NT2/D1 (cell line): ENCODE measurements around the gene CENPE.

Experiments
- DNase-seq: peaks from one replicate; pipeline ENCODE4 v3.0.0-alpha.2; 2011; ENCODE audit warnings: low read depth, low spot score
- H3K27me3 ChIP-seq: 2 replicates; pipeline ENCODE4 v1.6.0; 2011; ENCODE audit warnings: mild to moderate bottlenecking; ENCODE audit not compliant: insufficient read length, insufficient read depth
- H3K36me3 ChIP-seq: 2 replicates; pipeline ENCODE4 v1.6.1; 2011; ENCODE audit warnings: mild to moderate bottlenecking, low read length, mixed read lengths; ENCODE audit not compliant: insufficient read depth, insufficient read length
- H3K4me1 ChIP-seq: 2 replicates; pipeline ENCODE4 v1.5.1; 2011; ENCODE audit not compliant: insufficient read depth, insufficient read length
- H3K4me3 ChIP-seq: 2 replicates; pipeline ENCODE4 v1.5.1; 2011; ENCODE audit warnings: low read depth; ENCODE audit not compliant: insufficient read length
- H3K9ac ChIP-seq: 2 replicates; pipeline ENCODE4 v1.6.0; 2011; ENCODE audit warnings: low read depth; ENCODE audit not compliant: insufficient read length
- H3K9me3 ChIP-seq: 2 replicates; pipeline ENCODE4 v1.5.1; 2011; ENCODE audit warnings: mild to moderate bottlenecking, low read length; ENCODE audit not compliant: insufficient read depth
- SUZ12 ChIP-seq: IDR thresholded peaks from 2 replicates; pipeline ENCODE4 v1.6.1; 2011; ENCODE audit not compliant: insufficient read length, insufficient read depth; ENCODE audit errors: extremely low read depth
- YY1 ChIP-seq: IDR thresholded peaks from 2 replicates; pipeline ENCODE4 v1.6.1; 2011; ENCODE audit not compliant: insufficient read length, insufficient read depth
- ZNF274 ChIP-seq: IDR thresholded peaks from 2 replicates; pipeline ENCODE4 v1.6.1; 2011; ENCODE audit warnings: mild to moderate bottlenecking, low read depth, low read length

CENPE gene

GRCh38 chr4:103089481-103089880 is 108.7 kb downstream of the CENPE start:
- H3K27me3 ChIP-seq, result no peaks in the 10 kb centered on the region
- TF ChIP-seq ZNF274 (no peak), YY1 (no peak), SUZ12 (no peak)
- no peak for DNase-seq
- H3K36me3 ChIP-seq, result peaks cover 23% of the 10 kb centered on the region
- no peak overlapping the region for H3K9ac ChIP-seq
- no peaks in the 10 kb centered on the region for H3K9me3 ChIP-seq
- no peaks in the 10 kb centered on the region for H3K4me1 ChIP-seq
- no peak overlapping the region for H3K4me3 ChIP-seq

- no peaks in the 10 kb centered on the region for H3K9me3 ChIP-seq
- TF ChIP-seq SUZ12 (no peak), ZNF274 (no peak), YY1 (no peak)
- no peak for DNase-seq
- H3K4me3 ChIP-seq, result no peak overlapping the region
- H3K27me3 ChIP-seq, result no peaks in the 10 kb centered on the region
- H3K4me1 ChIP-seq, result no peaks in the 10 kb centered on the region
- H3K36me3 ChIP-seq, result peaks cover 27% of the 10 kb centered on the region
- no peak overlapping the region for H3K9ac ChIP-seq
Observed at GRCh38 chr4:103086551-103086950, 111.6 kb downstream of the CENPE start.

DNA sequence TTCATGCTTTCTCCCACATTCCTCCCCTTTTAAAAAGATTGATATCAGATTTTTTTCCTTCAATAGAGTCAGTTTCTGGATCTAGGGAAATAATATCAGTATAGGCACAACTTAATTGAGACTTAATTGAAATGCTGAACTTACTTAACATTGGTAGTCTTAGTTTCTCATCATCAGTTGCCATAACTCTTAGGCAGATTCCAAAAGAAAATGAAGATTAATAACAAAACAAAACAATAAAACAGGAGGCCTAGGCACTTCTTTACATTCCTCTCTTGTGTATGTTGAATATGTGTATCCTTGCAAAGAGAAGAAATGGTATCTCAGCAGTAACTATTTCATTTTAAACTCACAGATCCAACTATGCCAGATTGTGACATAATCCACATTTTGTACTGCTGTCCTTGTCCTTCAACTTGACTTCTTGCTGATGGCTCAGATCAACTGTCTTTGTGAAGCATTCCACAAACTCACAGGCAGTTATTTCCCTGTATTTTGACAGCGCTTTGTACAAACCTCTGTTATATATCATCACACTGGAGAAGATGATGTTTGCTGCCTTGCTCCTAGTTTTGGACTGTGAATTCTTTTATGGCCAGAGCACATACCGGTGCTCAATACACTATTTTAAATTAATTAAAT is 112.5 kb downstream of the CENPE start:
- DNase-seq, result no peak
- Histone ChIP-seq H3K9ac (no peak overlapping the region), H3K9me3 (no peaks in the 10 kb centered on the region), H3K4me1 (no peaks in the 10 kb centered on the region), H3K36me3 (peaks cover 22% of the 10 kb centered on the region), H3K4me3 (no peak overlapping the region), H3K27me3 (no peaks in the 10 kb centered on the region)
- no peak for TF ChIP-seq YY1

DNA sequence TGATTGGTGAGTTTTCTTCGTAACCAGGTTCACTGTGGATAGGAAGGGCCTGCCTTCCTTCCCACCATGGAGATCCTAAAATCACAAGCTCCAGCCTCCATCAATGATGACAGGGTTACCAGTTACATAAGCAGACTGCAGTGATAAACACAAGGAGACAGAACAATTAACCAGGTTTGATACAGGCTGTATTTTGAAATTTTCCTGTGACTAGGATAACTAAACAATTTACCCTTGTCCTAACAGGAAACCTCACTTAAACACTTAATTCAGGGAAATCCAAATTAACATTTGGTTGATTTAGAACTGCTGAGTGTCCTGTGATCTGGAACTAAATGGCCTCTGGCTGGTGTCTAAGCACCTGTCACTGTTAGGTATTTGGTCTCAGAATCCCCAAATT is 118.5 kb downstream of the CENPE start:
- Histone ChIP-seq H3K9me3 (no peaks in the 10 kb centered on the region), H3K4me3 (no peak overlapping the region), H3K4me1 (no peaks in the 10 kb centered on the region), H3K9ac (no peak overlapping the region), H3K27me3 (peaks cover 27% of the 10 kb centered on the region), H3K36me3 (peaks cover 4% of the 10 kb centered on the region)
- no peak for DNase-seq
- TF ChIP-seq ZNF274 (no peak), YY1 (no peak), SUZ12 (no peak)

- no peaks in the 10 kb centered on the region for H3K9me3 ChIP-seq
- H3K4me3 ChIP-seq, result peak within 1 kb of the TSS; percentile 71
- H3K9ac ChIP-seq, result peak within 1 kb of the TSS; percentile 88
- H3K36me3 ChIP-seq, result no peaks in the 10 kb centered on the region
- TF ChIP-seq YY1 (no peak), ZNF274 (no peak), SUZ12 (no peak)
- no peak for DNase-seq
- peaks cover 27% of the 10 kb centered on the region for H3K27me3 ChIP-seq
- H3K4me1 ChIP-seq, result no peaks in the 10 kb centered on the region
Observed at GRCh38 chr4:103076747-103077347, 121.3 kb downstream of the CENPE start, which contains the start of gene SLC9B2. Gene SLC9B2 (minus strand): TSS chr4:103076761. CDS start chr4:103067550, 9,211 bp downstream.

DNA sequence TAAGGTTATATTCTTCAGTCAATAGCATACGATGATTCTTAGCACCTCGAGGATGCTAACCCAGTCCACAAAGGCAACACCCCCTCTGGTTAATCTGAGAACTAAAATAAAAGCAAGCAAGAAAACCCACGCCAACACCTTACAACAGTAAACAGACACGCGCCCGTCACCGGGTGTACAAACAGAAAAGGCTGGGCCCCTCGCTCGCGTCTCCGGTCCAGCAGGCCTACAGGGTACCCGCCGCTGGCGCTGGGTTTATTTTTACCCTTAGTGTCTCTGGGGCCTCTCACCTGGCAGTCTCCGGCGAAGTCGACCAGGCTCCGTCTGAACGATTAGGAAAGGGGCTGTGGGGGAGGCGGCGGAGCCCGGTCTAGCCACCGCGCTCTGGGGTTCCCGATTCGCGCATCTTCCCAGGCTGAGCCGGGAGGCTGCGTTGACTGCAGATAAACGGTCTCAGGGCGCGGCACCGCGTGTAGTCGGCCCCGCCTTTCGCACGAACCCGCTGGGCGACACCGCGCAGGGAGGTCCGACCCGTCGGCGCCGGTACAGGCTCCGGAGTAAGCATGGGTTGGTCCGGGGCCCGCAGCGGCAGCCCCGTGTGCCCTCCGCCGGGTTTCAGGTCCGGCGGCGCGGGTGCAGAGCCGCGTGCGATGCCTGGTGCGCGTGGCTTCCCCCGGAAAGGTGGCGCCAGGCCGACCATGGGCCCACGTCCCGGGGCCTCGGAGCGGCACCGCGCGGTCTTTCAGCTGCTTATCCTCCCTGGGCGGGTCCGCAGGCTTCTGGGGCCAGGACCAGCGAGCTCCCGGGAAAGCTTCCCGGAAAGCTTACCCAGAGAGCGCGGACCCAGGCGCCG is 122.0 kb downstream of the CENPE start:
- H3K4me1 ChIP-seq, result no peaks in the 10 kb centered on the region
- DNase-seq, result peak; percentile 23
- TF ChIP-seq SUZ12 (peak; percentile 48), ZNF274 (no peak)
- no peaks in the 10 kb centered on the region for H3K9me3 ChIP-seq
- H3K9ac ChIP-seq, result peak overlapping the region; percentile 88
- H3K27me3 ChIP-seq, result peaks cover 27% of the 10 kb centered on the region
- no peaks in the 10 kb centered on the region for H3K36me3 ChIP-seq
- peak overlapping the region; percentile 71 for H3K4me3 ChIP-seq

DNA sequence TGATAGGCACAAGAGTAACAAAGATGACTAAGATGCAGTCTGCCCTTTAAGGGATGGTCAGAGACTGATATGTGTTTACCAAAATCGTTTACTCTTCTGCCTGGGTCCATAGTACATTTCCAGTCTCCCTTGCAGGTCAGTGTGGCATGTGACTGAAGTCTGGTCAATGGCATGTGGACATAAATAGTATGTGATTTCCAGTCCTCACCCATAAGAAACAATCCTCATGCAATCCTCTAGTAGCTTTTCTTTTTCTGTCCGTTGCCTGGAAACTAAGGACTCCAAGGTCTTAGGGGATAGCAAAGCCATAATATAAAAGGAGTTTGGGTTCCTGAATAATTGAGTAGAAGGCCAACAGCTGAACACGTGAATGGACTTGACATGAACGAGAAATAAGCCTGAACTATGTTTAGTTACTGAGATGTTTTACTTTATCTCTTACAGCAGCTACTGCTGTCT is 122.7 kb downstream of the CENPE start:
- Histone ChIP-seq H3K4me3 (peak overlapping the region; percentile 71), H3K9me3 (no peaks in the 10 kb centered on the region), H3K9ac (peak overlapping the region; percentile 88), H3K27me3 (peaks cover 27% of the 10 kb centered on the region), H3K4me1 (no peaks in the 10 kb centered on the region), H3K36me3 (no peaks in the 10 kb centered on the region)
- DNase-seq, result no peak
- no peak for TF ChIP-seq YY1
- no peak for TF ChIP-seq SUZ12
- TF ChIP-seq ZNF274, result no peak
